ENCODE measurements around the gene SPIRE1.

SPIRE1 gene

DNA sequence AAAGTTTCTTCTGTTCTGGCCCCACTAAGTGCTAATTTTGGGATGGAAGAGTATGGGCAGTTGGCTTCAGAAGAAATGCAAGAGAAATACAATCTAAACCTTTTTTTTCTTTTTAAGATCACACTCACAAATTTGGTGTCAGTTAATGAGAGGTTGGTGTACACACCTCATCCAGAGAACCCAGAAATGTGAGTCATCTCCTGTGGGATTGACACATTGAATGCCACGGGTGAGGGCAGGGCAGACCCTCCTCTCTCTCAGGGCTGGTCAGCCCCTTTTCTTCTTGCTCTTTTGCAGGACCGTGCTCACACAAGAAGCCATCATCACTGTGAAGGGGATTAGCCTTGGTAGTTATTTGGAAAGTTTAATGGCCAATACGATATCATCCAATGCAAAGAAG is 231.0 kb downstream of the SPIRE1 start:
- Histone ChIP-seq H4K8ac (ENCODE audit: low read length) (no peak overlapping the region), H3K14ac (ENCODE audit: low read length in 2 of 2) (no peak overlapping the region), H2AFZ (ENCODE audit: low read depth, low read length) (no peak overlapping the region), H3K9me3 (ENCODE audit: control insufficient read depth, low read length) (peaks cover 24% of the 10 kb centered on the region), H3K4me2 (ENCODE audit: low read length, poor library complexity, severe bottlenecking) (no peak overlapping the region), H4K91ac (ENCODE audit: low read length) (no peak overlapping the region), H2BK5ac (ENCODE audit: low read depth, low read length, poor library complexity, severe bottlenecking) (no peak overlapping the region), H3K27me3 (ENCODE audit: control insufficient read depth in 1 of 2, insufficient read depth in 1 of 2, low read length in 2 of 2) (no peaks in the 10 kb centered on the region), H2BK120ac (ENCODE audit: low read depth, low read length) (no peak overlapping the region), H3K36me3 (ENCODE audit: control insufficient read depth in 1 of 2, insufficient read depth in 2 of 2, low read depth in 1 of 2, low read length in 2 of 2) (peaks cover 48 to 63% of the 10 kb centered on the region in 2 experiments), H3K9ac (ENCODE audit: low read length) (no peak overlapping the region), H3K23ac (ENCODE audit: low read length in 2 of 2) (no peak overlapping the region), H3K79me1 (replicated peaks; ENCODE audit: low read length, poor library complexity, severe bottlenecking) (no peaks in the 10 kb centered on the region), H3K27ac (ENCODE audit: low read length, poor library complexity, severe bottlenecking) (no peak overlapping the region), H3K4me1 (ENCODE audit: control insufficient read depth, insufficient read depth, low read depth, low read length) (no peaks in the 10 kb centered on the region), H3K18ac (ENCODE audit: low read depth in 1 of 2, low read length in 2 of 2) (no peak overlapping the region), H3K4ac (ENCODE audit: low read depth in 1 of 2, low read length in 2 of 2) (no peak overlapping the region), H2BK12ac (ENCODE audit: low read length in 2 of 2) (no peak overlapping the region), H3K4me3 (ENCODE audit: insufficient read depth in 1 of 2, low read depth in 1 of 2, low read length in 2 of 2) (peak overlapping the region in 1 of 2 experiments; percentile 33), H2BK15ac (ENCODE audit: low read depth, poor library complexity, severe bottlenecking) (no peak overlapping the region), H2AK5ac (ENCODE audit: low read length, severe bottlenecking) (no peak overlapping the region)
- 84% methylated on average over 3 of the region's 3 CpGs for WGBS
- no peak for DNase-seq

GRCh38 chr18:12424252-12424651 is 233.7 kb downstream of the SPIRE1 start:
- Histone ChIP-seq H3K4me3 (ENCODE audit: insufficient read depth in 1 of 2, low read depth in 1 of 2, low read length in 2 of 2) (no peak overlapping the region), H3K18ac (ENCODE audit: low read depth in 1 of 2, low read length in 2 of 2) (no peak overlapping the region), H3K27ac (ENCODE audit: low read length, poor library complexity, severe bottlenecking) (no peak overlapping the region), H4K91ac (ENCODE audit: low read length) (no peak overlapping the region), H3K9me3 (ENCODE audit: control insufficient read depth, low read length) (peaks cover 24% of the 10 kb centered on the region), H2BK5ac (ENCODE audit: low read depth, low read length, poor library complexity, severe bottlenecking) (no peak overlapping the region), H3K14ac (ENCODE audit: low read length in 2 of 2) (no peak overlapping the region), H2AFZ (ENCODE audit: low read depth, low read length) (no peak overlapping the region), H2BK120ac (ENCODE audit: low read depth, low read length) (no peak overlapping the region), H3K27me3 (ENCODE audit: control insufficient read depth in 1 of 2, insufficient read depth in 1 of 2, low read length in 2 of 2) (no peaks in the 10 kb centered on the region), H3K4ac (ENCODE audit: low read depth in 1 of 2, low read length in 2 of 2) (no peak overlapping the region), H3K4me2 (ENCODE audit: low read length, poor library complexity, severe bottlenecking) (no peak overlapping the region), H3K79me1 (replicated peaks; ENCODE audit: low read length, poor library complexity, severe bottlenecking) (no peaks in the 10 kb centered on the region), H3K4me1 (ENCODE audit: control insufficient read depth, insufficient read depth, low read depth, low read length) (peaks cover 9% of the 10 kb centered on the region), H2AK5ac (ENCODE audit: low read length, severe bottlenecking) (no peak overlapping the region), H3K36me3 (ENCODE audit: control insufficient read depth in 1 of 2, insufficient read depth in 2 of 2, low read depth in 1 of 2, low read length in 2 of 2) (peaks cover 27 to 39% of the 10 kb centered on the region in 2 experiments), H2BK15ac (ENCODE audit: low read depth, poor library complexity, severe bottlenecking) (no peak overlapping the region), H2BK12ac (ENCODE audit: low read length in 2 of 2) (no peak overlapping the region), H4K8ac (ENCODE audit: low read length) (no peak overlapping the region), H3K23ac (ENCODE audit: low read length in 2 of 2) (no peak overlapping the region), H3K9ac (ENCODE audit: low read length) (no peak overlapping the region)
- 91% methylated on average over 2 of the region's 4 CpGs for WGBS
- no peak for DNase-seq

GRCh38 chr18:12423820-12424219 is 234.1 kb downstream of the SPIRE1 start:
- Histone ChIP-seq H3K79me1 (replicated peaks; ENCODE audit: low read length, poor library complexity, severe bottlenecking) (no peaks in the 10 kb centered on the region), H2AK5ac (ENCODE audit: low read length, severe bottlenecking) (no peak overlapping the region), H2BK5ac (ENCODE audit: low read depth, low read length, poor library complexity, severe bottlenecking) (no peak overlapping the region), H3K4me1 (ENCODE audit: control insufficient read depth, insufficient read depth, low read depth, low read length) (peaks cover 9% of the 10 kb centered on the region), H3K4ac (ENCODE audit: low read depth in 1 of 2, low read length in 2 of 2) (no peak overlapping the region), H3K36me3 (ENCODE audit: control insufficient read depth in 1 of 2, insufficient read depth in 2 of 2, low read depth in 1 of 2, low read length in 2 of 2) (peaks cover 23 to 35% of the 10 kb centered on the region in 2 experiments), H4K91ac (ENCODE audit: low read length) (no peak overlapping the region), H2BK15ac (ENCODE audit: low read depth, poor library complexity, severe bottlenecking) (no peak overlapping the region), H3K4me3 (ENCODE audit: insufficient read depth in 1 of 2, low read depth in 1 of 2, low read length in 2 of 2) (no peak overlapping the region), H3K23ac (ENCODE audit: low read length in 2 of 2) (no peak overlapping the region), H3K9me3 (ENCODE audit: control insufficient read depth, low read length) (peaks cover 24% of the 10 kb centered on the region), H2BK12ac (ENCODE audit: low read length in 2 of 2) (no peak overlapping the region), H2AFZ (ENCODE audit: low read depth, low read length) (no peak overlapping the region), H3K9ac (ENCODE audit: low read length) (no peak overlapping the region), H3K27ac (ENCODE audit: low read length, poor library complexity, severe bottlenecking) (no peak overlapping the region), H4K8ac (ENCODE audit: low read length) (no peak overlapping the region), H3K27me3 (ENCODE audit: control insufficient read depth in 1 of 2, insufficient read depth in 1 of 2, low read length in 2 of 2) (no peaks in the 10 kb centered on the region), H3K4me2 (ENCODE audit: low read length, poor library complexity, severe bottlenecking) (no peak overlapping the region), H3K18ac (ENCODE audit: low read depth in 1 of 2, low read length in 2 of 2) (no peak overlapping the region), H2BK120ac (ENCODE audit: low read depth, low read length) (no peak overlapping the region), H3K14ac (ENCODE audit: low read length in 2 of 2) (no peak overlapping the region)
- 94% methylated on average over 5 of the region's 5 CpGs for WGBS
- DNase-seq = no peak

- H3K4me2 ChIP-seq (ENCODE audit: low read length, poor library complexity, severe bottlenecking) = no peak overlapping the region
- H3K14ac ChIP-seq (ENCODE audit: low read length in 2 of 2) = no peak overlapping the region
- H2BK120ac ChIP-seq (ENCODE audit: low read depth, low read length) = no peak overlapping the region
- H3K4ac ChIP-seq (ENCODE audit: low read depth in 1 of 2, low read length in 2 of 2) = no peak overlapping the region
- H3K18ac ChIP-seq (ENCODE audit: low read depth in 1 of 2, low read length in 2 of 2) = no peak overlapping the region
- H2BK15ac ChIP-seq (ENCODE audit: low read depth, poor library complexity, severe bottlenecking) = no peak overlapping the region
- H4K91ac ChIP-seq (ENCODE audit: low read length) = no peak overlapping the region
- H3K9me3 ChIP-seq (ENCODE audit: control insufficient read depth, low read length) = peaks cover 20% of the 10 kb centered on the region
- no peak overlapping the region for H2AFZ ChIP-seq (ENCODE audit: low read depth, low read length)
- H3K36me3 ChIP-seq (ENCODE audit: control insufficient read depth in 1 of 2, insufficient read depth in 2 of 2, low read depth in 1 of 2, low read length in 2 of 2) = peaks cover 22 to 31% of the 10 kb centered on the region in 2 experiments
- H3K27me3 ChIP-seq (ENCODE audit: control insufficient read depth in 1 of 2, insufficient read depth in 1 of 2, low read length in 2 of 2) = no peaks in the 10 kb centered on the region
- no peak overlapping the region for H3K9ac ChIP-seq (ENCODE audit: low read length)
- 97% methylated on average over 10 of the region's 10 CpGs for WGBS
- no peak overlapping the region for H3K4me3 ChIP-seq (ENCODE audit: insufficient read depth in 1 of 2, low read depth in 1 of 2, low read length in 2 of 2)
- no peak overlapping the region for H2AK5ac ChIP-seq (ENCODE audit: low read length, severe bottlenecking)
- no peaks in the 10 kb centered on the region for H3K79me1 ChIP-seq (replicated peaks; ENCODE audit: low read length, poor library complexity, severe bottlenecking)
- H3K4me1 ChIP-seq (ENCODE audit: control insufficient read depth, insufficient read depth, low read depth, low read length) = peaks cover 9% of the 10 kb centered on the region
- H3K23ac ChIP-seq (ENCODE audit: low read length in 2 of 2) = no peak overlapping the region
- H4K8ac ChIP-seq (ENCODE audit: low read length) = no peak overlapping the region
- no peak overlapping the region for H2BK12ac ChIP-seq (ENCODE audit: low read length in 2 of 2)
- no peak overlapping the region for H3K27ac ChIP-seq (ENCODE audit: low read length, poor library complexity, severe bottlenecking)
- no peak overlapping the region for H2BK5ac ChIP-seq (ENCODE audit: low read depth, low read length, poor library complexity, severe bottlenecking)
- no peak for DNase-seq
Observed at GRCh38 chr18:12423393-12423792, 234.5 kb downstream of the SPIRE1 start.
